OCI-LY1 (cell line): Measurements from ENCODE around the gene JAKMIP2.

Source experiments
- H2AFZ ChIP-seq: fragments of 200-600 bp; sonication (generic), shearing (Covaris generic); 2 replicates; pipeline ENCODE4 v1.6.0; 2014; ENCODE audit warnings: antibody characterized with exemption, mild to moderate bottlenecking, low read length
- H3F3A ChIP-seq: fragments of 200-600 bp; sonication (generic), shearing (Covaris generic); 2 replicates; pipeline ENCODE4 v1.6.0; 2014; ENCODE audit warnings: mild to moderate bottlenecking, antibody characterized with exemption, low read length, moderate library complexity; ENCODE audit not compliant: insufficient read depth
- H3K27ac ChIP-seq: fragments of 200-600 bp; sonication (generic); 2 replicates; pipeline ENCODE4 v1.5.1; 2014; ENCODE audit warnings: low read length, mixed run types, mild to moderate bottlenecking, low read depth; ENCODE audit not compliant: poor library complexity, severe bottlenecking
- H3K27me3 ChIP-seq: fragments of 200-600 bp; sonication (generic); 2 replicates; pipeline ENCODE4 v1.6.0; 2014; ENCODE audit warnings: antibody characterized with exemption, mild to moderate bottlenecking, low read length, moderate library complexity; ENCODE audit not compliant: insufficient read depth
- H3K36me3 ChIP-seq: fragments of 200-600 bp; sonication (generic); 2 replicates; pipeline ENCODE4 v1.6.1; 2014; ENCODE audit warnings: mild to moderate bottlenecking, antibody characterized with exemption, low read length, moderate library complexity, mixed read lengths; ENCODE audit not compliant: insufficient read depth
- H3K4me1 ChIP-seq: fragments of 200-600 bp; sonication (generic); 2 replicates; pipeline ENCODE4 v1.5.1; 2014; ENCODE audit warnings: mild to moderate bottlenecking, low read length, moderate library complexity; ENCODE audit not compliant: insufficient read depth, severe bottlenecking
- H3K4me2 ChIP-seq: fragments of 200-600 bp; sonication (generic), shearing (Covaris generic); 2 replicates; pipeline ENCODE4 v1.6.1; 2014; ENCODE audit warnings: low read length
- H3K4me3 ChIP-seq: fragments of 200-600 bp; sonication (generic); 2 replicates; pipeline ENCODE4 v1.5.1; 2014; ENCODE audit warnings: low read length, low read depth, mild to moderate bottlenecking, mixed read lengths; ENCODE audit not compliant: poor library complexity, severe bottlenecking
- H3K79me2 ChIP-seq: fragments of 200-600 bp; shearing (Covaris generic); 2 replicates; pipeline ENCODE4 v1.6.1; 2016; ENCODE audit warnings: mixed run types, low read length, mixed read lengths; ENCODE audit not compliant: insufficient read depth
- H3K9ac ChIP-seq: fragments of 200-600 bp; sonication (generic), shearing (Covaris generic); 2 replicates; pipeline ENCODE4 v1.6.1; 2014; ENCODE audit warnings: mild to moderate bottlenecking, low read length, mixed read lengths
- H3K9me2 ChIP-seq: fragments of 200-600 bp; sonication (generic), shearing (Covaris generic); 2 replicates; pipeline ENCODE4 v1.6.1; 2014; ENCODE audit warnings: low read depth, mild to moderate bottlenecking, low read length, mixed read lengths
- H3K9me3 ChIP-seq: fragments of 200-600 bp; shearing (Covaris generic); 2 replicates; pipeline ENCODE4 v1.6.1; 2014; ENCODE audit warnings: low read length, mixed read lengths
- H4K20me1 ChIP-seq: fragments of 200-600 bp; sonication (generic), shearing (Covaris generic); 2 replicates; pipeline ENCODE4 v1.6.0; 2016; ENCODE audit warnings: mild to moderate bottlenecking, low read length; ENCODE audit not compliant: insufficient read depth
- CTCF ChIP-seq: fragments of 200-600 bp; sonication (generic), shearing (Covaris generic); IDR thresholded peaks from 2 replicates; pipeline ENCODE4 v1.5.1; 2017; ENCODE audit warnings: mild to moderate bottlenecking, antibody characterized with exemption, low read length, moderate library complexity, mixed read lengths
- EZH2 ChIP-seq: fragments of 200-600 bp; sonication (generic), shearing (Covaris generic); IDR thresholded peaks from 2 replicates; pipeline ENCODE4 v1.8.0; 2017; ENCODE audit warnings: borderline replicate concordance, mixed run types, mild to moderate bottlenecking, antibody characterized with exemption, low read length, moderate library complexity, mixed read lengths

Gene JAKMIP2

GRCh38 chr5:147619281-147619878 lies 163.1 kb downstream of the JAKMIP2 start:
- Histone ChIP-seq H3K27me3 (no peaks in the 10 kb centered on the region), H3K9me2 (no peaks in the 10 kb centered on the region), H3K79me2 (no peaks in the 10 kb centered on the region), H4K20me1 (no peaks in the 10 kb centered on the region), H3K9me3 (no peaks in the 10 kb centered on the region), H3K36me3 (no peaks in the 10 kb centered on the region), H2AFZ (no peak overlapping the region), H3F3A (no peaks in the 10 kb centered on the region), H3K4me1 (no peaks in the 10 kb centered on the region), H3K27ac (no peak overlapping the region), H3K4me2 (no peak overlapping the region), H3K9ac (no peak overlapping the region), H3K4me3 (no peak overlapping the region)
- no peak for TF ChIP-seq CTCF
- TF ChIP-seq EZH2: no peak

- no peaks in the 10 kb centered on the region for H3F3A ChIP-seq
- no peak overlapping the region for H3K4me2 ChIP-seq
- H3K27me3 ChIP-seq: no peaks in the 10 kb centered on the region
- no peak overlapping the region for H3K27ac ChIP-seq
- no peak overlapping the region for H3K4me3 ChIP-seq
- no peaks in the 10 kb centered on the region for H4K20me1 ChIP-seq
- H2AFZ ChIP-seq: no peak overlapping the region
- no peak overlapping the region for H3K9ac ChIP-seq
- H3K4me1 ChIP-seq: no peaks in the 10 kb centered on the region
- no peaks in the 10 kb centered on the region for H3K36me3 ChIP-seq
- no peaks in the 10 kb centered on the region for H3K9me2 ChIP-seq
- no peaks in the 10 kb centered on the region for H3K9me3 ChIP-seq
- H3K79me2 ChIP-seq: no peaks in the 10 kb centered on the region
- no peak for TF ChIP-seq EZH2
- no peak for TF ChIP-seq CTCF
Observed at GRCh38 chr5:147617711-147618350, 164.7 kb downstream of the JAKMIP2 start.

- no peak overlapping the region for H3K9ac ChIP-seq
- H3K4me3 ChIP-seq: no peak overlapping the region
- no peaks in the 10 kb centered on the region for H3K9me2 ChIP-seq
- H3K36me3 ChIP-seq: no peaks in the 10 kb centered on the region
- H3K4me1 ChIP-seq: no peaks in the 10 kb centered on the region
- H3K4me2 ChIP-seq: no peak overlapping the region
- no peaks in the 10 kb centered on the region for H3K9me3 ChIP-seq
- TF ChIP-seq CTCF: no peak
- TF ChIP-seq EZH2: no peak
- no peaks in the 10 kb centered on the region for H3K27me3 ChIP-seq
- no peak overlapping the region for H2AFZ ChIP-seq
- H4K20me1 ChIP-seq: no peaks in the 10 kb centered on the region
- no peaks in the 10 kb centered on the region for H3K79me2 ChIP-seq
- H3K27ac ChIP-seq: no peak overlapping the region
- H3F3A ChIP-seq: no peaks in the 10 kb centered on the region
Observed at GRCh38 chr5:147617191-147617606, 165.3 kb downstream of the JAKMIP2 start.
